ENCODE measurements around the gene MBNL1.

GRCh38 chr3:152349392-152349791 is 80.7 kb downstream of the MBNL1 start:
- TF ChIP-seq CTCF (conservative IDR thresholded peaks at IDR 0.05 in 1 of 2, IDR thresholded peaks at IDR 0.05 in 1 of 2; ENCODE audit: extremely low read depth in 1 of 2, insufficient read depth in 1 of 2, low read depth in 1 of 2, low read length in 2 of 2), result no peak
- TF ChIP-seq EZH2 (IDR thresholded peaks at IDR 0.05; ENCODE audit: borderline replicate concordance, low read length), result no peak

Data from mammary epithelial cell (primary cell).